ENCODE measurements around the gene WDR75. TPM values are rescaled to one million over a fixed set of nuclear protein-coding genes. Genes with fewer than 3 reads are reported as not detected.

Gene WDR75
- total RNA-seq, 1 donor from 2014 or later: 5.3 TPM

- Histone ChIP-seq H3K9me3 (no peaks in the 10 kb centered on the region), H3K27me3 (no peaks in the 10 kb centered on the region), H3K27ac (peak overlapping the region; percentile 63 to 71), H3K4me1 (peaks cover 0 to 26% of the 10 kb centered on the region in 2 donors), H3K4me3 (no peak overlapping the region), H3K36me3 (no peaks in the 10 kb centered on the region)
- no peak for DNase-seq (ENCODE audit: low spot score in 2 of 2)
- intact Hi-C loops (cut with DNase I): no loop called here
- no peak for TF ChIP-seq CTCF (IDR thresholded peaks at IDR 0.05)
Observed at GRCh38 chr2:189521699-189522434, 80.6 kb downstream of the WDR75 start.

- intact Hi-C loops (cut with DNase I): no loop called here
- Histone ChIP-seq H3K9me3 (no peaks in the 10 kb centered on the region), H3K27ac (peak overlapping the region; percentile 63 to 71), H3K4me3 (no peak overlapping the region), H3K4me1 (peaks cover 0 to 33% of the 10 kb centered on the region in 2 donors), H3K36me3 (no peaks in the 10 kb centered on the region), H3K27me3 (no peaks in the 10 kb centered on the region)
- no peak for DNase-seq (ENCODE audit: low spot score in 2 of 2)
- TF ChIP-seq CTCF (IDR thresholded peaks at IDR 0.05): no peak
Observed at GRCh38 chr2:189522435-189523151, 81.3 kb downstream of the WDR75 start.

DNA sequence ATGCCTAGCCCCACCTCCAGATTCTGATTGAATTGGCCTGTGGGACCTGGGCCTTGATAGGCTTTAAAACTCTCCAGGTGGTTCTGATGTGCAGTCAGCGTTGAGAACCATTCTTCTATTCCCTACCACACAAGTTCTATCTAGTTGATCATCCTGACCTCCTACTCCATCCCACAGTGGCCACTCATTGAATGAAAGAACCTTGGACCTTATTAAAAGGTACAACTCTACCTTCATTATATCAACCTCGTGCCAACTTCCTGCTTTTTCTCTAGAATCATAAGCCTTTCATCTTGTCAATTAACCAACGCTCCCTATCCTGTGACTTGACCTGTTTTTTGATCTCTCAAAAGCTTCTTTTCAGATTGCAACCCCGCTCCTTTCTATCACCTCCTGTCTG, 83.5 kb downstream of the WDR75 start:
- intact Hi-C loops (cut with DNase I): no loop called here
- Histone ChIP-seq H3K36me3 (no peaks in the 10 kb centered on the region), H3K4me3 (no peak overlapping the region), H3K27me3 (no peaks in the 10 kb centered on the region), H3K4me1 (peaks cover 0 to 33% of the 10 kb centered on the region in 2 donors), H3K9me3 (no peaks in the 10 kb centered on the region), H3K27ac (no peak overlapping the region)
- no peak for DNase-seq (ENCODE audit: low spot score in 2 of 2)
- TF ChIP-seq CTCF (IDR thresholded peaks at IDR 0.05): no peak

Other genes starting within 250 kb of the WDR75 start
- 40.8 TPM for gene SLC40A1, start 139.3 kb downstream of the WDR75 start, total RNA-seq
- gene ASNSD1, start 220.0 kb downstream of the WDR75 start, total RNA-seq: 18.1 TPM
- gene ANKAR, start 233.2 kb downstream of the WDR75 start, total RNA-seq: 0.75 TPM

All from ascending aorta (tissue), 2 donors.